Keratinocyte (primary cell): ENCODE results near the gene KRT38. TPM values are rescaled to one million over a fixed set of nuclear protein-coding genes. Genes with fewer than 3 reads are reported as not detected.

ENCODE experiments used
- DNase-seq: peaks from one replicate; pipeline ENCODE4 v3.0.0-alpha.2; 2011; ENCODE audit warnings: low read depth, missing footprints, low spot score
- FAIRE-seq: peaks from 2 replicates; lab custom pipeline; 2011; peaks lifted over from hg19 to GRCh38; lab: Jason Lieb, UNC
- H2AFZ ChIP-seq: 2 replicates; pipeline ENCODE4 v1.6.0; 2012; ENCODE audit warnings: low read length, control low read depth, inconsistent platforms; ENCODE audit not compliant: control insufficient read depth
- H3K27ac ChIP-seq: 2 replicates; pipeline ENCODE4 v1.5.1; 2011; ENCODE audit warnings: low read length; ENCODE audit not compliant: control insufficient read depth, insufficient read depth
- H3K27me3 ChIP-seq: 3 replicates; pipeline ENCODE4 v1.6.0; 2011; ENCODE audit warnings: low read length; ENCODE audit not compliant: control insufficient read depth, insufficient read depth; ENCODE audit errors: extremely low read depth
- H3K36me3 ChIP-seq, 2 experiments: 2 replicates in 1 of 2; 3 replicates in 1 of 2; pipeline ENCODE4 v1.5.1; 2011; ENCODE audit warnings: low read length in 2 of 2, mild to moderate bottlenecking in 1 of 2; ENCODE audit not compliant: control insufficient read depth in 2 of 2, insufficient read depth in 2 of 2; ENCODE audit errors: extremely low read depth in 1 of 2
- H3K4me1 ChIP-seq: 3 replicates; pipeline ENCODE4 v1.5.1; 2011; ENCODE audit warnings: low read length; ENCODE audit not compliant: control insufficient read depth, insufficient read depth; ENCODE audit errors: extremely low read depth
- H3K4me2 ChIP-seq: 3 replicates; pipeline ENCODE4 v1.6.0; 2011; ENCODE audit warnings: low read depth, low read length; ENCODE audit not compliant: control insufficient read depth, insufficient read depth; ENCODE audit errors: extremely low read depth
- H3K4me3 ChIP-seq, 3 experiments: fragments of 200-600 bp in 1 of 3; sonication (generic) in 1 of 3; 2 replicates in 2 of 3; 3 replicates in 1 of 3; pipeline ENCODE4 v1.5.1; 2011 to 2016; ENCODE audit warnings: low read length in 3 of 3, mild to moderate bottlenecking in 3 of 3, control low read depth in 2 of 3, inconsistent platforms in 1 of 3, low read depth in 1 of 3, mixed read lengths in 1 of 3, mixed run types in 1 of 3, moderate library complexity in 1 of 3; ENCODE audit not compliant: control insufficient read depth in 2 of 3, insufficient read depth in 2 of 3; ENCODE audit errors: extremely low read depth in 1 of 3
- H3K79me2 ChIP-seq: 2 replicates; pipeline ENCODE4 v1.6.0; 2012; ENCODE audit warnings: low read length; ENCODE audit not compliant: control insufficient read depth, insufficient read depth
- H3K9ac ChIP-seq: 3 replicates; pipeline ENCODE4 v1.6.0; 2011; ENCODE audit warnings: low read length; ENCODE audit not compliant: control insufficient read depth, insufficient read depth; ENCODE audit errors: extremely low read depth
- H3K9me1 ChIP-seq: 3 replicates; pipeline ENCODE4 v1.6.0; 2011; ENCODE audit warnings: low read length; ENCODE audit not compliant: control insufficient read depth, insufficient read depth; ENCODE audit errors: extremely low read depth
- H3K9me3 ChIP-seq: 2 replicates; pipeline ENCODE4 v1.5.1; 2012; ENCODE audit warnings: low read depth, low read length; ENCODE audit not compliant: control insufficient read depth
- H4K20me1 ChIP-seq: 3 replicates; pipeline ENCODE4 v1.6.0; 2011; ENCODE audit warnings: low read length; ENCODE audit not compliant: control insufficient read depth, insufficient read depth; ENCODE audit errors: extremely low read depth
- EZH2 ChIP-seq: IDR thresholded peaks from one replicate; pipeline ENCODE4 v1.6.1; 2012; ENCODE audit warnings: inconsistent platforms, mild to moderate bottlenecking, low read length, moderate library complexity
- dilution Hi-C: fragments of 300-500 bp; cut with MboI; formaldehyde crosslinking; loops from one replicate; pipeline ENCODE4 v1.7.0; 2020; ENCODE audit warnings: low sequenced_read_pairs; ENCODE audit not compliant: extremely low pct_ligation_motif_present
- polyA plus RNA-seq, 5 experiments: library from polyadenylated mRNA; depleted of rRNA in 3 of 5; stranded (reverse) in 3 of 5; stranded (forward) in 1 of 5; unstranded in 1 of 5; fragments of >200 nt; gene quantifications; 1 replicate in 1 of 5; 2 replicates in 3 of 5; 3 replicates in 1 of 5; pipeline versions ENCODE4 v1.2.1 to v1.2.3, GENCODE V29; 2011 to 2012; ENCODE audit warnings: missing spikeins in 2 of 5, low read depth in 1 of 5, low replicate concordance in 1 of 5
- TF ChIP-seq, protein P1 (sequence below), 3 experiments: IDR thresholded peaks in 1 of 3; conservative IDR thresholded peaks in 1 of 3; optimal IDR thresholded peaks in 1 of 3; 2 replicates in 2 of 3; 3 replicates in 1 of 3; pipeline versions ENCODE3 to v1.5.1; 2011; ENCODE audit warnings: low read length in 3 of 3, mild to moderate bottlenecking in 3 of 3, moderate library complexity in 2 of 3, control low read depth in 1 of 3, inconsistent platforms in 1 of 3; ENCODE audit not compliant: insufficient read depth in 2 of 3; ENCODE audit errors: extremely low read depth in 1 of 3

The KRT38 gene
- polyA plus RNA-seq, 1 donor (not counting 4 experiments of a cell fraction or from before 2014, with no cell fraction given) = not detected

DNA sequence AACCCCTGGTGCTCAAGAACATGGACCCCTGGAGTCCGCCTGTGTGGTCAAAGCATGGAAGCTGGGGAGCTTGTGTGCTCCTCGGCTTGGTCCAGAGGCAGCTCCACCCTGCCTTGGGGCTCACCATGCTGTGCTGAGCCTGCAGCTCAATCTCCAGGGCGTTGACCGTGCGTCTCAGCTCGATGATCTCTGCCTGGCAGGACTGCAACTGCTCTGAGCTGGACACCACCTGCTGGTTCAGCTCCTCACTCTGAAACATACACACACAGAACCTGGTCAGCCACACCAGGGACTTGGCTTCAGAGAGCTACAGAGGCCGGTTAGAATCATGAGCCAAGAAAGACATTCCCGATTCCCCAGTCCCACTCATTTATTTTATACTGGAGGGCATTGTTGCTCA, 37.5 kb upstream of the KRT38 start:
- no peaks in the 10 kb centered on the region for H3K9me3 ChIP-seq
- no peaks in the 10 kb centered on the region for H3K4me1 ChIP-seq
- H3K9me1 ChIP-seq = no peaks in the 10 kb centered on the region

DNA sequence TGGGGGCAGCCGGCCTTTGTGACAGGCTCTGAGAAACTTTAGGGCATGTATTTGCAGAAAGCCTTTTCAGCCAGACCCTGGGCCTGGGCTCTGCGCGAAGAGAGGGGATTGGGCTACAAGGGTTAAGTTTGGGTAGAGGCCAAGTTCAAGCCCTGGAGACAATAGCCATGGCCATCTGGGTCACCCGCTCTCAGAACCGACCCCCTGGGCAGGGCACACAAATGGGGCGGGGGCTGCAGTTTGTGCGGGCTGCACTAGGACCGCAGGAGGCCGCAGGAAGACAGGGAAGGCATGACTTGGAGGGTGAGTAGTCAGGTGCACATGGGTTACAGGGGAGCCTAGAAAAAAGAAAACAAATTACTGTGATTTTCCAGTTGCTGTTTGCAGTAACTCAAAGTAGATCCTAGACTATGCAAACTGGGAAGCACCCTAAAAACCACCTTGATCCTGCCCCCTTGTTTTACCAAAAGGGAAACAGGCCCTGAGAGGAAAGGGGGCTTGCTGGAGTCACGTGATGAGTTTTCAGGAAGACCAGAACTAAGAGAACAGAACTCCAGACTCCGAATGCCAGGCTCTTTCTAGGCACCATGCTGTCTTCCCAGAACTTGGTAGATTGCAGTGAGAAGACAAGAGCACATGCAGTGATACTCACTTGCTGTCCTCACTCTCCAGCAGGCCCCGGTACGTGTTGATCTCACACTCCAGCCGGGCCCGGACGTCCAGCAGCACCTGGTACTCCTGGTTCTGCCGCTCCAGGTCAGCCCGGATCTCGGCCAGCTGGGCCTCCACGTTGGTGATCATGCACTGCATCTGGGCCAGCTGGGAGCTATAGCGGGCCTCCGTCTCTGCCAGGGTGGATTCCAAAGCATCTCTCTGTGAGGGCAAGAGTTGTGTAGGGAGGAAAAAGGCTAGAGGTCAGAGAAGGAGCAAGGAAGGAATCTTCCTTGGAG, 36.4 kb upstream of the KRT38 start:
- Histone ChIP-seq H3K4me3 (no peak overlapping the region), H3K9me3 (no peaks in the 10 kb centered on the region), H3K4me2 (no peak overlapping the region), H3K9ac (no peak overlapping the region), H2AFZ (no peak overlapping the region), H3K4me1 (no peaks in the 10 kb centered on the region), H3K36me3 (no peaks in the 10 kb centered on the region), H3K27ac (no peak overlapping the region), H3K27me3 (no peaks in the 10 kb centered on the region), H3K79me2 (no peaks in the 10 kb centered on the region), H3K9me1 (no peaks in the 10 kb centered on the region), H4K20me1 (no peaks in the 10 kb centered on the region)
- FAIRE-seq (no peak), DNase-seq (no peak)
- dilution Hi-C loops = no loop called here
- TF ChIP-seq EZH2 = no peak
- TF ChIP-seq, protein P1, sequence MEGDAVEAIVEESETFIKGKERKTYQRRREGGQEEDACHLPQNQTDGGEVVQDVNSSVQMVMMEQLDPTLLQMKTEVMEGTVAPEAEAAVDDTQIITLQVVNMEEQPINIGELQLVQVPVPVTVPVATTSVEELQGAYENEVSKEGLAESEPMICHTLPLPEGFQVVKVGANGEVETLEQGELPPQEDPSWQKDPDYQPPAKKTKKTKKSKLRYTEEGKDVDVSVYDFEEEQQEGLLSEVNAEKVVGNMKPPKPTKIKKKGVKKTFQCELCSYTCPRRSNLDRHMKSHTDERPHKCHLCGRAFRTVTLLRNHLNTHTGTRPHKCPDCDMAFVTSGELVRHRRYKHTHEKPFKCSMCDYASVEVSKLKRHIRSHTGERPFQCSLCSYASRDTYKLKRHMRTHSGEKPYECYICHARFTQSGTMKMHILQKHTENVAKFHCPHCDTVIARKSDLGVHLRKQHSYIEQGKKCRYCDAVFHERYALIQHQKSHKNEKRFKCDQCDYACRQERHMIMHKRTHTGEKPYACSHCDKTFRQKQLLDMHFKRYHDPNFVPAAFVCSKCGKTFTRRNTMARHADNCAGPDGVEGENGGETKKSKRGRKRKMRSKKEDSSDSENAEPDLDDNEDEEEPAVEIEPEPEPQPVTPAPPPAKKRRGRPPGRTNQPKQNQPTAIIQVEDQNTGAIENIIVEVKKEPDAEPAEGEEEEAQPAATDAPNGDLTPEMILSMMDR (optimal IDR thresholded peaks at IDR 0.05 in 1 of 3, IDR thresholded peaks at IDR 0.05 in 1 of 3, conservative IDR thresholded peaks at IDR 0.05 in 1 of 3; ENCODE audit: extremely low read depth in 1 of 3, insufficient read depth in 2 of 3, low read length in 3 of 3) = no peak

More for the DNA sequence above, 37.5 kb upstream of the KRT38 start:
- dilution Hi-C loops = no loop called here
- Histone ChIP-seq H2AFZ (no peak overlapping the region), H3K9ac (no peak overlapping the region), H3K79me2 (no peaks in the 10 kb centered on the region), H3K27ac (no peak overlapping the region), H3K4me3 (no peak overlapping the region), H3K27me3 (no peaks in the 10 kb centered on the region), H3K4me2 (no peak overlapping the region), H4K20me1 (no peaks in the 10 kb centered on the region), H3K36me3 (no peaks in the 10 kb centered on the region)
- no peak for DNase-seq
- no peak for FAIRE-seq
- TF ChIP-seq, protein P1 (optimal IDR thresholded peaks at IDR 0.05 in 1 of 3, IDR thresholded peaks at IDR 0.05 in 1 of 3, conservative IDR thresholded peaks at IDR 0.05 in 1 of 3; ENCODE audit: extremely low read depth in 1 of 3, insufficient read depth in 2 of 3, low read length in 3 of 3) = no peak
- TF ChIP-seq EZH2 = no peak
